A549 (cell line): ENCODE data around the gene SH3PXD2B. TPM values are rescaled to one million over a fixed set of nuclear protein-coding genes. Genes with fewer than 3 reads are reported as not detected.

Experiments used
- ATAC-seq, 2 experiments: fragments of 200-7000 bp in 1 of 2; fragments of >200 bp in 1 of 2; cut with Nextera tagmentation in 1 of 2; cut with Tn5 transposase in 1 of 2; 3 replicates each; pipeline versions ENCODE4 v1.8.0 to v1.9.1; 2018 to 2020; ENCODE audit warnings: mild to moderate bottlenecking in 1 of 2, moderate library complexity in 1 of 2
- CTCF ChIA-PET: fragments of 300-600 bp; sonication (Branson Sonifier 250); formaldehyde crosslinking; extraction: SDS; loops from one replicate; lab custom pipeline; 2021; ENCODE audit warnings: antibody characterized with exemption, inconsistent platforms; lab: Yijun Ruan, JAX
- POLR2A ChIA-PET: fragments of 350-600 bp; formaldehyde crosslinking; extraction: SDS; loops from one replicate; lab custom pipeline; 2021; ENCODE audit warnings: antibody characterized with exemption, inconsistent platforms; lab: Yijun Ruan, JAX
- DNase-seq, 2 experiments: peaks; one replicate each; pipeline versions ENCODE4 v3.0.0 to v3.0.0-alpha.2; 2011 to 2016; ENCODE audit warnings: low read depth in 1 of 2, low spot score in 1 of 2
- FAIRE-seq: peaks from 2 replicates; lab custom pipeline; 2011; peaks lifted over from hg19 to GRCh38; lab: Jason Lieb, UNC
- H3K27ac ChIP-seq, 2 experiments: fragments of >200 bp; sonication (Bioruptor Twin); formaldehyde crosslinking; 3 replicates each; pipeline ENCODE4 v1.5.1; 2016 to 2017
- H3K4me1 ChIP-seq: fragments of >200 bp; sonication (Bioruptor Twin); formaldehyde crosslinking; 3 replicates; pipeline ENCODE4 v1.6.1; 2016
- H3K4me2 ChIP-seq: fragments of >200 bp; sonication (Bioruptor Twin); formaldehyde crosslinking; 3 replicates; pipeline ENCODE4 v1.6.1; 2016
- H3K4me3 ChIP-seq: fragments of >200 bp; sonication (Bioruptor Twin); formaldehyde crosslinking; 3 replicates; pipeline ENCODE4 v1.5.1; 2016
- H3K9me3 ChIP-seq: fragments of >200 bp; sonication (Bioruptor Twin); formaldehyde crosslinking; 3 replicates; pipeline ENCODE4 v1.6.1; 2016
- CTCF ChIP-seq: fragments of >200 bp; sonication (Bioruptor Twin); formaldehyde crosslinking; IDR thresholded peaks from 3 replicates; pipeline ENCODE4 v1.5.1; 2016
- E2F6 ChIP-seq: IDR thresholded peaks from 2 replicates; pipeline ENCODE4 v1.6.1; 2012; ENCODE audit warnings: low read depth, borderline replicate concordance
- EHF ChIP-seq: fragments of 250-450 bp; sonication (Bioruptor Pico); IDR thresholded peaks from 2 replicates; pipeline ENCODE4 v1.5.0; 2020; ENCODE audit warnings: mild to moderate bottlenecking
- EP300 ChIP-seq, 2 experiments: fragments of >200 bp; sonication (Bioruptor Twin); formaldehyde crosslinking; IDR thresholded peaks; 2 replicates in 1 of 2; 3 replicates in 1 of 2; pipeline ENCODE4 v1.6.1; 2016 to 2017
- ESRRA ChIP-seq: fragments of 150-350 bp; IDR thresholded peaks from 2 replicates; pipeline ENCODE4 v1.6.1; 2014; ENCODE audit warnings: mild to moderate bottlenecking, low read length, borderline replicate concordance
- HEYL ChIP-seq: fragments of 250-450 bp; sonication (Bioruptor Pico); IDR thresholded peaks from 2 replicates; pipeline ENCODE4 v1.8.0; 2021; ENCODE audit warnings: mild to moderate bottlenecking, moderate library complexity
- HMGXB4 ChIP-seq: fragments of 250-450 bp; sonication (Bioruptor Pico); IDR thresholded peaks from 2 replicates; pipeline ENCODE4 v1.5.0; 2021; ENCODE audit warnings: mild to moderate bottlenecking, moderate library complexity, borderline replicate concordance
- HOXB13 ChIP-seq: fragments of 250-450 bp; sonication (Bioruptor Pico); IDR thresholded peaks from 2 replicates; pipeline ENCODE4 v1.5.0; 2020; ENCODE audit warnings: low read depth, mild to moderate bottlenecking, moderate library complexity
- KDM1A ChIP-seq: fragments of 200-600 bp; sonication (generic); IDR thresholded peaks from 2 replicates; pipeline ENCODE4 v1.6.1; 2016; ENCODE audit warnings: low read depth, mild to moderate bottlenecking
- MAFK ChIP-seq: fragments of 450-650 bp; IDR thresholded peaks from 2 replicates; pipeline ENCODE4 v1.6.1; 2014; ENCODE audit not compliant: partially characterized antibody
- MAX ChIP-seq: IDR thresholded peaks from 2 replicates; pipeline ENCODE4 v1.6.1; 2012
- MYC ChIP-seq: IDR thresholded peaks from 2 replicates; pipeline ENCODE4 v1.6.1; 2012; ENCODE audit warnings: mild to moderate bottlenecking, inconsistent platforms, low read length, improper control_type of control experiment, borderline replicate concordance
- PHF8 ChIP-seq: fragments of 200-600 bp; sonication (generic); IDR thresholded peaks from 2 replicates; pipeline ENCODE4 v1.6.1; 2016; ENCODE audit warnings: low read depth, mild to moderate bottlenecking, antibody characterized with exemption, moderate library complexity, borderline replicate concordance
- RARB ChIP-seq: fragments of 250-450 bp; sonication (Bioruptor Pico); IDR thresholded peaks from 2 replicates; pipeline ENCODE4 v1.8.0; 2021; ENCODE audit warnings: mild to moderate bottlenecking, moderate library complexity
- RNF2 ChIP-seq: fragments of 200-600 bp; sonication (generic); IDR thresholded peaks from 2 replicates; pipeline ENCODE4 v1.6.1; 2016; ENCODE audit warnings: low read depth, mild to moderate bottlenecking, antibody characterized with exemption, moderate library complexity, borderline replicate concordance
- SREBF2 ChIP-seq: fragments of 450-650 bp; IDR thresholded peaks from 2 replicates; pipeline ENCODE4 v1.6.1; 2014; ENCODE audit warnings: mild to moderate bottlenecking, moderate library complexity
- ZSCAN20 ChIP-seq: fragments of 250-450 bp; sonication (Bioruptor Pico); IDR thresholded peaks from 2 replicates; pipeline ENCODE4 v1.8.0; 2022; ENCODE audit warnings: mild to moderate bottlenecking, moderate library complexity
- WGBS: methylation state at CpG from one replicate; pipeline ENCODE4 v1.1.6; 2017; ENCODE audit errors: missing lambda C conversion rate; 5-methylcytosine and 5-hydroxymethylcytosine counted together
- polyA plus RNA-seq, 4 experiments: library from polyadenylated mRNA; depleted of rRNA in 3 of 4; stranded (reverse); fragments of >200 nt; fragmentation: RNase III in 1 of 4; extraction: RNeasy Plus Mini Kit Qiagen cat#74134 plus additional on column Dnase treatment in 1 of 4; gene quantifications; 2 replicates in 3 of 4; 3 replicates in 1 of 4; pipeline ENCODE4 v1.2.3, GENCODE V29; 2011 to 2017

SH3PXD2B gene
- polyA plus RNA-seq, 2 of the 4 experiments (the other 2 are of a cell fraction) = 15.1 to 15.5 TPM

- ATAC-seq (no peak), DNase-seq (no peak), FAIRE-seq (no peak)
- Histone ChIP-seq H3K4me3 (no peak overlapping the region), H3K4me1 (no peaks in the 10 kb centered on the region), H3K27ac (no peak overlapping the region), H3K9me3 (no peaks in the 10 kb centered on the region), H3K4me2 (no peak overlapping the region)
- TF ChIP-seq SREBF2 = no peak
- TF ChIP-seq HEYL (CRISPR knock-in tag) = no peak
- TF ChIP-seq ZSCAN20 = no peak
- no peak for TF ChIP-seq MAX
- CTCF ChIA-PET = interaction anchor here (0.8 to 1.8 kb wide), 4 partner anchors 20 to 208 kb away, joined by 3 to 6 read pairs (median 4); no protein-coding TSS in a partner anchor
- 58% methylated on average over 2 of the region's 2 CpGs for WGBS
- POLR2A ChIA-PET = no interaction called here
Measured at GRCh38 chr5:172499287-172499686, 45.0 kb upstream of the SH3PXD2B start.

GRCh38 chr5:172498431-172499129, 44.3 kb upstream of the SH3PXD2B start:
- 80% methylated on average over 12 of the region's 12 CpGs for WGBS
- no peak for DNase-seq
- Histone ChIP-seq H3K9me3 (no peaks in the 10 kb centered on the region), H3K4me1 (no peaks in the 10 kb centered on the region), H3K4me3 (no peak overlapping the region), H3K4me2 (no peak overlapping the region), H3K27ac (no peak overlapping the region)
- ChIA-PET POLR2A (no interaction called here), CTCF (interaction anchor here (0.7 to 1.8 kb wide), 4 partner anchors 19 to 209 kb away, joined by 3 to 6 read pairs (median 4); no protein-coding TSS in a partner anchor)
- no peak for FAIRE-seq
- TF ChIP-seq HMGXB4 (CRISPR knock-in tag) (no peak), PHF8 (no peak), EP300 (IDR thresholded peaks at IDR 0.05) (no peak), HEYL (CRISPR knock-in tag) (no peak)
- no peak for ATAC-seq

GRCh38 chr5:172497591-172498255, 43.4 kb upstream of the SH3PXD2B start:
- DNase-seq (no peak), ATAC-seq (no peak), FAIRE-seq (no peak)
- CTCF ChIA-PET = interaction anchor here (1.5 kb wide), 1 partner anchor 19 kb away, joined by 6 read pairs; no protein-coding TSS in a partner anchor
- WGBS = 65% methylated on average over 14 of the region's 14 CpGs
- TF ChIP-seq HOXB13 (CRISPR knock-in tag) = no peak
- no peak for TF ChIP-seq ESRRA
- no peak for TF ChIP-seq MYC
- no peak for TF ChIP-seq RARB (CRISPR knock-in tag)
- TF ChIP-seq KDM1A = no peak
- no peak for TF ChIP-seq RNF2
- TF ChIP-seq EHF = no peak
- no peak for TF ChIP-seq MAFK
- TF ChIP-seq E2F6 = no peak
- TF ChIP-seq CTCF = no peak
- POLR2A ChIA-PET = no interaction called here
- no peak overlapping the region for H3K4me2 ChIP-seq
- H3K27ac ChIP-seq = no peak overlapping the region
- no peak overlapping the region for H3K4me3 ChIP-seq
- H3K9me3 ChIP-seq = no peaks in the 10 kb centered on the region
- H3K4me1 ChIP-seq = no peaks in the 10 kb centered on the region
